Left kidney (tissue), 2 donors: ENCODE measurements around the gene MAP4K4. TPM values are rescaled to one million over a fixed set of nuclear protein-coding genes. Genes with fewer than 3 reads are reported as not detected.
"Not testable (repeated sequence)": the region's sequence is repeated elsewhere in the genome, so short reads cannot be mapped to it uniquely, and the experiment has no call there.

Experiments used
- DNase-seq: peaks from one replicate; pipeline ENCODE4 v3.0.0-alpha.2; 2013
- polyA plus RNA-seq: library from polyadenylated mRNA; unstranded; fragments of 120-200 nt; gene quantifications from one replicate; pipeline ENCODE4 v1.2.1, GENCODE V29; 2013; ENCODE audit not compliant: insufficient read length

The MAP4K4 gene
- polyA plus RNA-seq, 1 donor: 88.4 TPM

DNA sequence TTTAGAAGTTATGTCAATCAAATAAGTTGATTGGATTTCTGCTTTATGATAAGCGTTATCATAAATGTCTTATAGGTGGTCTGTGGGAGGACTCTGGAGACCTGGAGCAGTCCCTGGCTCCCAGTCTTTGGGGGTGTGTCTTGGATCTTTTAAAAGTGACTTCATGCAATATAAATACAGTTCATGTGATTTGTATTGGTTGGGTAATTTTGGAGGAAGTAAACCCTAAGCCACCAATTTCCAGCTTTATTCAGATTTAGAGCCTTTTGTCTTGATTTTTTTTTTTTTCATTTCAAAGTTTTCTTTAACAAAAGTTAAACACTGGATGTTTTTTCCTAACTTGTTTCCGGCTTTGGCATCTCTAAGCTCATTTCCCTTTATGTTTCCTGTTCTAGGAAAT, 68.8 kb downstream of the MAP4K4 start:
- DNase-seq: no peak

GRCh38 chr2:101766871-101767739, 69.6 kb downstream of the MAP4K4 start:
- no peak for DNase-seq

- no peak for DNase-seq
Observed at GRCh38 chr2:101768556-101769220, 71.2 kb downstream of the MAP4K4 start.

- DNase-seq: not testable (repeated sequence)
Observed at GRCh38 chr2:101769726-101770125, 72.2 kb downstream of the MAP4K4 start.

DNA sequence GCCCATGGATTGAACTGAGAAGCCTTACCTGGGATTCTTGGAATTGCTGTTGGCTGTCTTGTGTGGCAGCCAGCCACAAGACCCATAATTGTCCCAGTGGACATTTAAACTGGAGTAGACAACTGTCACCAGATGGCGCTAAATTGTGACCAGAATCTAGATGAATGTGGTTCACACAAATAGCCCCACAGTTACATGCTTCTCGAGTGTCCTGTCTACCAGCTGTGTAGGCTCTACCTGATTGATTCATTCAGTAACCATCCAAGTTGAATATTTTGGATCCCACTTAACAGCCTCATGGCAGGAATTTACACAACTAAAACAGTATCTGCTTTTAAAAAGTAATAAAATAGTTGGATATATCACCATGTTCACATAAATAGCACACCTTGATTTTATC, 73.2 kb downstream of the MAP4K4 start:
- no peak for DNase-seq

GRCh38 chr2:101771227-101771902, 73.9 kb downstream of the MAP4K4 start:
- DNase-seq: no peak

DNA sequence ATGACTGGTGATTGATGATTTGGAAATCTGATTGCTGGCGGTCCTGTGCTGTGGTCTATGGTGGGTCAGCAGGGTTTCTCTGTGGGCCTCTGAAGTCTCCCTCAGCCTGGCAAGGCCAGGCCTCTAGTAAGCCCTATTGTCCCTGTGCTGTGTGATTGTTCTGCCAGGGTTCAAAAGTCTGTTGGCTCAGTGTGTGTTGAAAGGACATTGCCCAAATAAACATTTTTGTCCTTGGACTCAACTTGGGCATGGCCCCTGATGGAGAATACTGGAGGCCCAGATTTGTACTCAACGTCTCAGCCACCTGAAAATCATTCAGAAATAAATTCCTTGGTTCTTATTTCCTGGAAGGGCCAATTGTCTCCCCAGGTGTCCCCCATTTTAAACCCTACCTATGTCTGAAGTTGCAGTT, 74.4 kb downstream of the MAP4K4 start:
- DNase-seq: no peak

GRCh38 chr2:101773137-101773536, 75.6 kb downstream of the MAP4K4 start:
- no peak for DNase-seq

DNA sequence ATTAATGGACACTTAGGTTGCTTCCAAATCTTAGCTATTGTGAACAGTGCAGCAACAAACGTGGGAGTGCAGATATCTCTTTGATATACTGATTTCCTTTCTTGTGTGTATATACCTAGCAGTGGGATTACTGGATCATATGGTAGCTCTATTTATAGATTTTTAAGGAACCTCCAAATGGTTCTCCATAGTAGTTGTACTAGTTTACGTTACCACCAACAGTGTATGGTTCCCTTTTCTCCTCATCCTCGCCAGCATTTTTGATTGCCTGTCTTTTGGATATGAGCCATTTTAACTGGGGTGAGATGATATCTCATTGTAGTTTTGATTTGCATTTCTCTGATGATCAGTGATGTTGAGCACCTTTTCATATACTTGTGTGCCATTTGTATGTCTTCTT, 76.5 kb downstream of the MAP4K4 start:
- DNase-seq: not testable (repeated sequence)

DNA sequence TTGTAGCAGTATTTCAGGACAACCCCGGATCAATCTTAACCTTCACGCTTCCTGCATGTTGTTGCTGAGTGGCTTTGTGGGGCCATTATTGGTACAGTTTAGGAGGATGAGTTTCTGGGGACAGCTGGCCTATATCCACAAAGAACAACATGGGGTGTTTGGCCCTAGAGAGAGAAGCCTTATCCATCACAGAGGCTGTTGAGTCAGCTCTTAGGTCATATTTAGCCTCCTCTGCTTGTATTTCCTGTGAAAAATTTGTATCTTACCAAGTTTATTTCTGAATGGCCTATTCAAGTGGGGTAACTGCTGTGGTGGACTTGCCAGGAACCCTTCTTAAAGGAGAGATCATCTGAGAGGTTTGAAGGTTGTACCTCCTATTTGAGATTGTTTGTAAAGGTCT, 77.6 kb downstream of the MAP4K4 start:
- no peak for DNase-seq

GRCh38 chr2:101775636-101776035, 78.1 kb downstream of the MAP4K4 start:
- DNase-seq: no peak

GRCh38 chr2:101776172-101777043, 78.9 kb downstream of the MAP4K4 start:
- no peak for DNase-seq

- no peak for DNase-seq
Observed at GRCh38 chr2:101777337-101777736, 79.8 kb downstream of the MAP4K4 start.

GRCh38 chr2:101778102-101778501, 80.6 kb downstream of the MAP4K4 start:
- DNase-seq: no peak

- DNase-seq: no peak
Observed at GRCh38 chr2:101779190-101779589, 81.7 kb downstream of the MAP4K4 start.

GRCh38 chr2:101779656-101780055, 82.1 kb downstream of the MAP4K4 start:
- no peak for DNase-seq

DNA sequence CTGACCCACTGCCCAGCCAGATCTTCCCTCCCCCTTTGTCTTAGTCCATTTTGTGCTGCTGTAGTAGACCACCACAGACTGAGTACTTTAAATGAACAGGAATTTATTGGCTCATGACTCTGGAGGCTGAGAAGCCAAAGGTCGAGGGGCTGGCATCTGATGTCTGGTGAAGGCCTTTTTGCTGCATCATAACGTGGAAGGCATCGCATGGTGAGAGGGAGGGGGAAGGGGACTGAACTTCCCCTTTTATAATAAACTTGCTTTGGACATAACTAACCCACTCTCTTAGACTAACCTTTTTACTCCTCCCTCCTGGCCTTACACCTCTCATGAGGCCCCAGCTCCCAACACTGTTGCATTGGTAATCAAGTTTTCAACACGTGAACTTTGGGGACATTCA, 83.8 kb downstream of the MAP4K4 start:
- DNase-seq: no peak

GRCh38 chr2:101781791-101782426, 84.4 kb downstream of the MAP4K4 start:
- no peak for DNase-seq

GRCh38 chr2:101782427-101782792, 84.9 kb downstream of the MAP4K4 start:
- no peak for DNase-seq

DNA sequence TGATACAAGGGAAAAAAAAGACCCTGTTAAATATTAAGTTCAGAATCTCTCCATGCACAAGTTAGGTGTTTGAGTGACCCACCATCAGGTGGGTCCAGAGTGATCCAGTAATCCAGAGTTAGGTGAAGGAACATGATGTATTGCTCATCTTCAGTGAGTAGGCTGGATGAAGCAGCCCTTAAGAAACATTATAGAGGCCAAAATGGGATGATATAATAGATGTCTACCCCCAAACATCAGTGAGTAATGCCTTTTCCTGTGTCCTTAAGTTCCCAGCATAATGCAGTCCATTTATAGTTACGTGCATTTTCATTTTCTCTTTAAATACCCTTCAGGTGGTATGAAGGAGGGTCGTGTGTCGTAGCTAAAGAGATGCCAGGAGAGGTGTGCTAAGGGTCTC, 89.6 kb downstream of the MAP4K4 start:
- no peak for DNase-seq

GRCh38 chr2:101788565-101788964, 91.1 kb downstream of the MAP4K4 start:
- no peak for DNase-seq
